Activated T-helper 2 cell treated with anti-CD3 and anti-CD28 coated beads, Interferon-gamma antibody, Interleukin-2, Interleukin-4, amounts not matched to agents 10 μg/mL and 5 μg/mL and 100 μg/mL, durations not matched to agents 14 hours and 24 hours and 36 hours (primary cell): ENCODE data around the gene SMAD5. TPM values are rescaled to one million over a fixed set of nuclear protein-coding genes. Genes with fewer than 3 reads are reported as not detected.

Source experiments
- DNase-seq: peaks from one replicate; pipeline ENCODE4 v3.0.0; 2021; ENCODE audit warnings: low spot score
- H3K27ac Mint-ChIP-seq: one replicate; pipeline ENCODE4 v1.8.0; 2021; ENCODE audit warnings: mixed read lengths
- H3K27me3 Mint-ChIP-seq: one replicate; pipeline ENCODE4 v1.8.0; 2021; ENCODE audit warnings: low read depth, mixed read lengths
- H3K36me3 Mint-ChIP-seq: one replicate; pipeline ENCODE4 v1.8.0; 2021; ENCODE audit warnings: low read depth, mixed read lengths
- H3K4me1 Mint-ChIP-seq: one replicate; pipeline ENCODE4 v1.8.0; 2021; ENCODE audit warnings: low read depth, mixed read lengths
- H3K4me3 Mint-ChIP-seq: one replicate; pipeline ENCODE4 v1.8.0; 2021; ENCODE audit warnings: low read depth, mild to moderate bottlenecking, moderate library complexity, mixed read lengths
- H3K9me3 Mint-ChIP-seq: one replicate; pipeline ENCODE4 v1.8.0; 2021; ENCODE audit warnings: mixed read lengths
- intact Hi-C: fragments of 100-400 bp; cut with micrococcal nuclease; formaldehyde crosslinking; loops from one replicate; pipeline ENCODE4 v1.15.1; 2023
- total RNA-seq: library from RNA; stranded (reverse); gene quantifications from 2 replicates; pipeline ENCODE4 v1.2.3, GENCODE V29; 2022

SMAD5 gene
- total RNA-seq, 1 donor from 2014 or later: 19.7 TPM

DNA sequence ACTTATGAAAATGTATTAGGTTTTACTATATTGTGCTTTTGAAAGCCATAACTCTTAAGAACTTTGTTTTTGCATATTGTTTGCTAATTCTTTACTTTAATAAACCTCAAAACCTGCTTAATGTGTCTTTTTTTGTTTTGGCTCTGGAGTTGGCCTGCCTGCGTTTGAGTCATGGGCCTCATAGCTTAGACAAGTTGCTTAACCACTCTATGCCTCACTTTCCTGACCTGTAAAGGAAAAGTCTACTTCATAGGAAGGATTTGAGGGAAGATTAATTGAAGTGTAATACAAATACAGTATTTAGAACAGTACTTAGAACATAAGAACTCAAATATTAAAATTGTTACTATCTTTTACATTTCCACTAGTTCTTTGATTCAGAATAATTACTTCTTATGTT is 50.0 kb downstream of the SMAD5 start:
- Mint-ChIP-seq H3K27ac (no peak overlapping the region), H3K4me3 (no peak overlapping the region), H3K36me3 (no peaks in the 10 kb centered on the region), H3K4me1 (no peaks in the 10 kb centered on the region), H3K27me3 (no peaks in the 10 kb centered on the region), H3K9me3 (no peaks in the 10 kb centered on the region)
- intact Hi-C loops: no loop called here
- DNase-seq: no peak

GRCh38 chr5:136185974-136186665 is 53.5 kb downstream of the SMAD5 start:
- Mint-ChIP-seq H3K27ac (no peak overlapping the region), H3K4me3 (no peak overlapping the region), H3K27me3 (peaks cover 11% of the 10 kb centered on the region), H3K4me1 (no peaks in the 10 kb centered on the region), H3K36me3 (no peaks in the 10 kb centered on the region), H3K9me3 (no peaks in the 10 kb centered on the region)
- DNase-seq: no peak
- intact Hi-C loops: no loop called here

DNA sequence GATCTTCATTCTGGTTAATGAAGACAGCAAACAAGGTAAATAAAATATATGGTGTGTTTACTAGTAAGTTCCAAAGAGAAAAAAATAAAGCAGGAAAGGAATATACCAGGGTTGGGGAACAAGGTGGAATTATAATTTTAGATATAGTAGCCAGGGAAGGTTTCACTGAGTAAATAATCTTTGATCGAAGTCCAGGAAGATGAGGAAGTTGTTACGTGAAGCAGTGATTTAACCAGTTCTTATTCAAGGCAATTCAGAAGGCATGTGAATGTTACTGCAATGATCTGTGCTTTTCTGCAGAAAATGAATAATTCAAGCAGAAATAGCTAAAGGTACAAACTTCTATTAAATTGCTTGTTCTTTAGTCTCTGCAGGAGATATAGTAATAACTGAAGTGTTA is 54.2 kb downstream of the SMAD5 start:
- Mint-ChIP-seq H3K27ac (no peak overlapping the region), H3K4me3 (no peak overlapping the region), H3K9me3 (no peaks in the 10 kb centered on the region), H3K36me3 (no peaks in the 10 kb centered on the region), H3K4me1 (no peaks in the 10 kb centered on the region), H3K27me3 (peaks cover 17% of the 10 kb centered on the region)
- no peak for DNase-seq
- intact Hi-C loops: no loop called here

DNA sequence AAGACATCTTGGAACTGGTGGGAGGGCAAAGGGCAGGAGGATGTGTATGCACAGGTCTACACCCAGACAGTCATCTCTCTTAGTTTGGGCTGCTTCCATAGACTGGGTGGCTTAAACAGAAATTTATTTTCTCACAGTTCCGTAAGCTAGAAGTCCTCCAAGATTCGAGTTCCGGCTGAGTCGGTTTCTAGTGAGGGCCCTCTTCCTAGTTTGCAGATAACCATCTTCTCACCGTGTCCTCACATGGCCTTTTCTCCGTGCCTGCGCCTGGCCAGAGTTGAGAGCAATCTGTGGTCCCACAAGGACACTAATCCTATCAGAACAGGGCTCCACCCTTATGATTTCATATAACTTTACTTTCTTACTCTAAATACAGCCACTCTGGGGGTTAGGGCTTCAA is 56.2 kb downstream of the SMAD5 start:
- intact Hi-C loops: no loop called here
- H3K27ac Mint-ChIP-seq: no peak overlapping the region
- peaks cover 28% of the 10 kb centered on the region for H3K27me3 Mint-ChIP-seq

DNA sequence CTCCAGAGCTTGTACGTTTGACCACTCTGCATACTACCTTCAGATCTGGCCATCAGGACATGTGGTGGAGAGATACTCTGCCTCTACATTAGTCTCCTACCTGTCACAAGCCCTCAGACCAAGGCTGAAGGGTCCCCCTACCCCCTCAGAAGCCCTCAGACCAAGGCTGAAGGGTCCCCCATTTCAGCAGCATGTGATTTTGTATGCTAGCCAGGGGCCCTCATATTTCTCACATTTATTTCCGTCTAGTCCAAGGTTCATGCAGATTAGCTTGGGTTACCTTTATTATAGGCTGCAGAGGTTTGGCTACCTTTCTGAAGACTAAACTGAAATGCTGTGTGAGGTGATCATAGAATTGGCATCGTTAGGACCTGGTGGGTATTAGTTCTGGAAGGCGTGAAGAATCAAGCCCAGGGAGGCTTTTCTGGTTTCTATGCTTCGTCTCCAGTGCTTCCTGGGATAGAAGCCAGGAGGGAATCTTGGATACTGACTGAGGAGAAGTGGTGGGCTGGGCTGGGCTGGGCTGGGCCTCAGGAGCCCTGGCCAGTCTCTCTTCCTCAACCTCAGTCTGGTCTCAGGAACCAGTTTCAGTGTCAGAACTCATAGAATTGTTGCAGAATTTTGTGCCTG is 57.6 kb downstream of the SMAD5 start:
- Mint-ChIP-seq H3K27me3 (peaks cover 36% of the 10 kb centered on the region), H3K4me3 (no peak overlapping the region), H3K4me1 (no peaks in the 10 kb centered on the region), H3K9me3 (no peaks in the 10 kb centered on the region), H3K36me3 (no peaks in the 10 kb centered on the region), H3K27ac (no peak overlapping the region)
- DNase-seq: no peak
- intact Hi-C loops: no loop called here

More for the DNA sequence above, 56.2 kb downstream of the SMAD5 start:
- no peak overlapping the region for H3K4me3 Mint-ChIP-seq
- no peak for DNase-seq
- no peaks in the 10 kb centered on the region for H3K9me3 Mint-ChIP-seq
- no peaks in the 10 kb centered on the region for H3K4me1 Mint-ChIP-seq
- no peaks in the 10 kb centered on the region for H3K36me3 Mint-ChIP-seq

GRCh38 chr5:136190904-136191303 is 58.3 kb downstream of the SMAD5 start:
- H3K9me3 Mint-ChIP-seq: no peaks in the 10 kb centered on the region
- intact Hi-C loops: no loop called here
- H3K27me3 Mint-ChIP-seq: peaks cover 38% of the 10 kb centered on the region
- no peaks in the 10 kb centered on the region for H3K36me3 Mint-ChIP-seq
- H3K27ac Mint-ChIP-seq: no peak overlapping the region
- H3K4me1 Mint-ChIP-seq: no peaks in the 10 kb centered on the region
- no peak overlapping the region for H3K4me3 Mint-ChIP-seq
- no peak for DNase-seq

- no peaks in the 10 kb centered on the region for H3K36me3 Mint-ChIP-seq
- H3K4me3 Mint-ChIP-seq: no peak overlapping the region
Observed at GRCh38 chr5:136191304-136192014, 58.8 kb downstream of the SMAD5 start.

GRCh38 chr5:136192015-136192525 is 59.4 kb downstream of the SMAD5 start:
- H3K9me3 Mint-ChIP-seq: no peaks in the 10 kb centered on the region
- DNase-seq: no peak
- no peaks in the 10 kb centered on the region for H3K36me3 Mint-ChIP-seq
- intact Hi-C loops: no loop called here
- no peak overlapping the region for H3K4me3 Mint-ChIP-seq
- H3K27ac Mint-ChIP-seq: no peak overlapping the region
- H3K4me1 Mint-ChIP-seq: no peaks in the 10 kb centered on the region
- H3K27me3 Mint-ChIP-seq: peaks cover 41% of the 10 kb centered on the region

More at GRCh38 chr5:136191304-136192014, 58.8 kb downstream of the SMAD5 start:
- Mint-ChIP-seq H3K4me1 (no peaks in the 10 kb centered on the region), H3K27ac (no peak overlapping the region), H3K27me3 (peaks cover 41% of the 10 kb centered on the region), H3K9me3 (no peaks in the 10 kb centered on the region)
- no peak for DNase-seq
- intact Hi-C loops: no loop called here

- intact Hi-C loops: no loop called here
- Mint-ChIP-seq H3K4me3 (no peak within 1 kb of the TSS), H3K36me3 (no peaks in the 10 kb centered on the region), H3K9me3 (no peaks in the 10 kb centered on the region), H3K27ac (no peak within 1 kb of the TSS), H3K4me1 (no peaks in the 10 kb centered on the region), H3K27me3 (peaks cover 41% of the 10 kb centered on the region)
- DNase-seq: no peak
Observed at GRCh38 chr5:136192526-136193321, 60.1 kb downstream of the SMAD5 start, which contains the start of gene SMIM32. SMIM32 (minus strand) TSS chr5:136193162; CDS start chr5:136192524, 638 bp downstream.

- DNase-seq: no peak
- no peak overlapping the region for H3K4me3 Mint-ChIP-seq
- no peaks in the 10 kb centered on the region for H3K4me1 Mint-ChIP-seq
Observed at GRCh38 chr5:136193322-136193935, 60.8 kb downstream of the SMAD5 start.

DNA sequence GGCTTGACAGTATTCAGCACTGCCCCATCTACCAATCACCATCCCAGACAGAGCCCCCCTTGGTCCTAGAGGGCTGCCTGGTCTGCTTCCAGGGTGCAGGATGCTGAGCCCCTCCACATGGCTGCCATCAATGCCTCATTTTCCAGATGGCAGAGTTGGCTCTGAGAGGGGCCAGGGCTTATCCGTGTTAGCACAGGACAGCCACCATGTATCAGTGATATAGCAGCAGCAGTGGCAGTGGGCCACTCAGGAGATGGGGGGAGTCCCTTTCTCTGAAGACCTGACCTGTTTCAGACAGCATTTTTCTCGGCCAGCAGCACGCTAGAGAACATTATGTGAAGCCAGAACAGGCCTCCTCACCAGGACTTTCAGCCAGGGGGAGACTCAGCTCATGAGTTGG is 61.9 kb downstream of the SMAD5 start:
- H3K27me3 Mint-ChIP-seq: peaks cover 41% of the 10 kb centered on the region
- no peaks in the 10 kb centered on the region for H3K36me3 Mint-ChIP-seq
- no peaks in the 10 kb centered on the region for H3K9me3 Mint-ChIP-seq
- H3K4me1 Mint-ChIP-seq: no peaks in the 10 kb centered on the region
- intact Hi-C loops: no loop called here
- no peak for DNase-seq
- H3K27ac Mint-ChIP-seq: no peak overlapping the region
- no peak overlapping the region for H3K4me3 Mint-ChIP-seq

More at GRCh38 chr5:136193322-136193935, 60.8 kb downstream of the SMAD5 start:
- no peaks in the 10 kb centered on the region for H3K9me3 Mint-ChIP-seq
- H3K27me3 Mint-ChIP-seq: peaks cover 41% of the 10 kb centered on the region
- intact Hi-C loops: no loop called here
- no peak overlapping the region for H3K27ac Mint-ChIP-seq
- no peaks in the 10 kb centered on the region for H3K36me3 Mint-ChIP-seq
